Omental fat pad (tissue), 4 donors: ENCODE measurements around the gene TOX2. TPM values are rescaled to one million over a fixed set of nuclear protein-coding genes. Genes with fewer than 3 reads are reported as not detected.

Source experiments
- ATAC-seq: fragments of 150-250 bp; one replicate; pipeline ENCODE4 v1.9.1; 2016; ENCODE audit warnings: mild to moderate bottlenecking, moderate library complexity; ENCODE audit not compliant: low FRiP score
- DNase-seq: peaks from one replicate; pipeline ENCODE4 v3.0.0-alpha.2; 2019; ENCODE audit warnings: low spot score
- total RNA-seq, 4 donors: library from RNA; depleted of rRNA; stranded (reverse); fragments of >200 nt; gene quantifications; one replicate each; pipeline ENCODE4 v1.1.0, GENCODE V29; 2016
- TF ChIP-seq, protein P1 (sequence below), 3 donors: fragments of 450-650 bp; IDR thresholded peaks; one replicate each; pipeline ENCODE4 v1.5.1; 2016 to 2017; ENCODE audit warnings: antibody characterized with exemption in 3 of 3, mild to moderate bottlenecking in 3 of 3, moderate library complexity in 2 of 3

TOX2 gene
- total RNA-seq, 4 donors from 2014 or later: 0.44 to 7.1 (median 1.0) TPM

DNA sequence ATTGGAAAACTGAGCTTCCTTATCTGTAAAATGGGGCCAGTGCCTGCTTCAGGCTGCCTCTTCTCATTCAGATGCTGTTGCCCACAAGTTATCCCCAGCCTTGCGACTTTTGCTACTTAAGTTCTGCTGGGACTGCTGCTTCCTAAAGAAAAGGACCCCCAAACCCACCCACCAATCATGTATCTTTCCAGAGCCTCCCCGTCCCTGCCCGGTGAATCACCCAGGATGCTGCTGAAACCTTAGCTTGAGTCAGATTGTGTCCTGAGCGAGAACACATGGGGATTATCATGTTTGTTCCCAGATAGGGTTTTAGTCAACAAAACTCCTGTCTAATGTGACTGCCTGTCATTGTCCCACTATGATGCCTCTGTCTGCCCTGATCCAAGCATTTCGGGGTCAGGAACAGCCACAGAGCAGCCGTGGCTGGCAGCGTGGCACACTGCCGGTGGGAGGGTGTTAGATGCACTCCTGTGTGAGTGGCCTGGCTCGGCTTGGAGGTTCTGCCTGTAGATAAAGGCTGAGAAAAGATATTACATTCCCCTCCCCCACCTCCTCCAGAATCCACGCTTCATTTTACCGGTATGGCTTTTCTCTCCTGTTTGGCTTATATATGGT is 79.9 kb downstream of the TOX2 start:
- DNase-seq (no peak), ATAC-seq (no peak)
- TF ChIP-seq, protein P1, sequence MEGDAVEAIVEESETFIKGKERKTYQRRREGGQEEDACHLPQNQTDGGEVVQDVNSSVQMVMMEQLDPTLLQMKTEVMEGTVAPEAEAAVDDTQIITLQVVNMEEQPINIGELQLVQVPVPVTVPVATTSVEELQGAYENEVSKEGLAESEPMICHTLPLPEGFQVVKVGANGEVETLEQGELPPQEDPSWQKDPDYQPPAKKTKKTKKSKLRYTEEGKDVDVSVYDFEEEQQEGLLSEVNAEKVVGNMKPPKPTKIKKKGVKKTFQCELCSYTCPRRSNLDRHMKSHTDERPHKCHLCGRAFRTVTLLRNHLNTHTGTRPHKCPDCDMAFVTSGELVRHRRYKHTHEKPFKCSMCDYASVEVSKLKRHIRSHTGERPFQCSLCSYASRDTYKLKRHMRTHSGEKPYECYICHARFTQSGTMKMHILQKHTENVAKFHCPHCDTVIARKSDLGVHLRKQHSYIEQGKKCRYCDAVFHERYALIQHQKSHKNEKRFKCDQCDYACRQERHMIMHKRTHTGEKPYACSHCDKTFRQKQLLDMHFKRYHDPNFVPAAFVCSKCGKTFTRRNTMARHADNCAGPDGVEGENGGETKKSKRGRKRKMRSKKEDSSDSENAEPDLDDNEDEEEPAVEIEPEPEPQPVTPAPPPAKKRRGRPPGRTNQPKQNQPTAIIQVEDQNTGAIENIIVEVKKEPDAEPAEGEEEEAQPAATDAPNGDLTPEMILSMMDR (IDR thresholded peaks at IDR 0.05): no peak

DNA sequence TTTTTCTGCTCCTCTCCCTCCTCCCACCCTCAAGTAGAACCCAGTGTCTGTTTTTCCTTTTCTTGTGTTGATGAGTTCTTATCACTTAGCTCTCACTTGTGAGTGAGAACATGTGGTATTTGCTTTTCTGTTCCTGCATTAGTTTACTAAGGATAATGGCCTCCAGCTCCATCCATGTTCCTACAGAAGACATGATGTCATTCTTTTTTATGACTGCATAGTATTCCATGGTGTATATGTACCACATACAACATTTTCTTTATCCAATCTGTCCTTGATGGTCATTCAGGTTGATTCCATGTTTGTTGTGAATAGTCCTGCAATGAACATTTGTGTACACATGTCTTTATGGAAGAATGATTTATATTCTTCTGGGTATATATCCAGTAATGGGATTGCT is 81.0 kb downstream of the TOX2 start:
- TF ChIP-seq, protein P1 (IDR thresholded peaks at IDR 0.05): no peak
- DNase-seq: no peak
- no peak for ATAC-seq

DNA sequence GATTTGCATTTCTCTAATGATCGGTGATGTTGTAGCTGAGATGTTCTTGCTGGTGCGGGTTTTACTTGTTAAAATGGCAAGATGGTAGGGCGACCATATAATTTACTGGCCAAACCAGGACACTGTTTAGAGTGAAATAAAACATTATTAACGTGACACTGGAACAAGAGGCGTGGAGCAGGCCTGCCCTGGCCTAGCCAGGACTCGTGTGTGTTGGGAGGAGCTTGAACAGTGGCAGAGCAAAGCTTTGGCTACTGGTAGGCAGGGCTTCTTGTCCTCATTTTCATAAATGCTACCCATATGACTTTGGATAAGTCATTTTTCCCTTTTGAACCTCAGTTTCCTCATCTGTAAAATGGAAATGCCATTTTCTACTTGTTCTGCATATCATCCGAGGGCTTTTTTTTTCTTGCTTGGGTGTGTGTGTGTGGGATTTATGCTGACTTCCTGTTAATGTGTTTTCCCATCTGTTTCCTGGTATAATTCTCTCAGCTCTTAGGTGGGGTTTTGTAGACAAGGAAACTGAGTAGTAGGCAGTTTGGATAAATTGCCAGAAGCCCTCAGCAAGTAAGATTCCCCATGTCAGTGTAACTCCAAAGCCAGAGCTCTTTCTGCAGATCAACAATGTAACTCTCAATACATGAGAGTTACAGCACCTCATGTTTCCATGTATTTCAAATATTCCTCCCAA is 81.7 kb downstream of the TOX2 start:
- TF ChIP-seq, protein P1 (IDR thresholded peaks at IDR 0.05): no peak
- ATAC-seq: no peak
- no peak for DNase-seq

DNA sequence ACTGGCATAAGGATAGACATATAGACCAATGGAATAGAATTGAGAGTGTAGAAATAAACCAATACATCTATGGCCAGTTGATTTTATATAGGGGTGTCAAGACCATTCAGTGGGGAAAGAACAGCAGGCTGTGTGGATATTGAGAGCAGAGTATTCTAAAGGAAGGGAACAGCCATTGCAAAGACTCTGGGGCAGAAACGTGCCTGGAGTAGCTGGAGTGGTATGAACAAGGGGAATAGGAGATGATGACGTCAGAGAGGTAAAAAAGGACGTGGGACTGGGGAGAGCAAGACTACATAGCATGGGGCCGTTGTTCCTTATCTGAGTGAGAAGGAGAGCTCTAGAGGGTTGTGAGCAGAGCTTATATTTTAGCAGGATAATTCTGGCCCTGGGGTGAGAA is 85.2 kb downstream of the TOX2 start:
- TF ChIP-seq, protein P1 (IDR thresholded peaks at IDR 0.05): no peak
- no peak for DNase-seq
- no peak for ATAC-seq

DNA sequence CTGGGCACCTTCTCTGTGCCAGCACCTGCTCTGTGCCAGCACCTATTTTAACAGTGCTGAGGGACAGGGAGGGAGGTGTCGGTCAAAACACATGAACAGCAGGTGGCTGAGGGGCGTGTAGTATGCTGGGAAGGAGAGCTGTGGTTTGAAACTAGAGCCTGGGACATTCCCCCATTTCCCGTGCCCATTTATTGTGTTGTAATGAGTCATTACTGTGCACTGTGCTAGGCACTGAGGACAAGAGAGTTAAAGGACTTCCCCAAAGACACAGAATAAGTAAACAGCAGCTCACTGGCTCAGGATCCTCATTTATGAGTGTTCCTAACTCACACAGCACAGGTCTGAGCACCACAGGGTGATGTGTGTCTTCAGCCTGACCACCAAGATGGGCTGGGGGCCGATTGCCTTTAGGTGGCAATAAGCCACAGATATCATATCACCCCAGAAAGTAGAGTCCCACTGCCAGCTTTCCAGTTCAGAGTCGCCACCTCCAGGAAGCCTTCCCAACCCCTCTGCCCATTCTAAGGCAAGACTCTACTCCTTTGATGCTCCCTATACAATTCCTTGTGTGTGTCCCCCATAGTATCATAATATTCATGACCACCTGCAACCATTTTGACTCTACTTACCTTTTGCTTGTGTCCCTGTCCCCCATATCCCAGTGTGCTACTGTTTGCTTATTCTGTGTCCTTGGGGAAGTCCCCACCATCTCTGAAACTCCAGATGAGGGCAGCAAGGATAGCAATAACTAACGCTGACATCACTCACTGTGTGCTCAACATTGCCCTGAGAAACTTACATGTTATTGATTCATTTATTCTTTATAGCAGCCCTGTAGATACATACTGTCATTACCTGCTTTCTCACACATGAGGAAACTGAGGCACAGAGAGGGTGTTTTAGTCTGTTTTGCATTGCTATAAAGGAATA is 87.3 kb downstream of the TOX2 start:
- no peak for DNase-seq
- ATAC-seq: no peak
- TF ChIP-seq, protein P1 (IDR thresholded peaks at IDR 0.05): no peak

DNA sequence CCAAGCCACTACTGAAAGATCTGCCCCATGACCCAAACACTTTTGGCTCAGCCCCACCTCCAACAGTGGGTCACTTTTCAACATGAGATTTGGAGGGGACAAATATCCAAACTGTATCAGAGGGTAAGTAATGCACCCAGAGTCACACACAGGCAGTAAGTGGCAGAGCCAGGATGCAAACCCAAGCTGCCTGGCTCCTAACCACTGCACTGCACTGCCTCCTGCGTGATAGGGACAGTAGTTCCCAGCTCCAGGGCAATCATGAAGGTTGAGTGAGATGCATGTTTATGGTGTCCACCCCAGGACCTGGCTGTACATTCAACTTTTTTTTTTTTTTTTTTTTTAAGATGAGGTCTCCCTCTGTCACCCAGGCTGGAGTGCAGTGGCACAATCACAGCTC is 88.2 kb downstream of the TOX2 start:
- ATAC-seq: no peak
- no peak for DNase-seq
- TF ChIP-seq, protein P1 (IDR thresholded peaks at IDR 0.05): no peak
